Spleen (tissue), 11 donors: ENCODE data around the gene POLD2. TPM values are rescaled to one million over a fixed set of nuclear protein-coding genes. Genes with fewer than 3 reads are reported as not detected.

Source experiments
- DNase-seq: peaks from one replicate; pipeline ENCODE4 v3.0.0-alpha.2; 2020
- H3K27ac ChIP-seq, 8 donors: fragments of 200-600 bp; sonication (generic) in 7 of 8; 1 replicate in 4 of 8; 2 replicates in 4 of 8; pipeline versions ENCODE4 v1.5.0 to v1.8.0; 2016 to 2021; ENCODE audit warnings: inconsistent platforms in 4 of 8, mild to moderate bottlenecking in 4 of 8, moderate library complexity in 1 of 8
- H3K27me3 ChIP-seq, 7 donors: fragments of 200-600 bp; sonication (generic) in 6 of 7; replicated peaks in 1 of 7; 1 replicate in 4 of 7; 2 replicates in 3 of 7; pipeline versions ENCODE4 v1.5.0 to v1.8.0; 2016 to 2021; ENCODE audit warnings: inconsistent platforms in 3 of 7, mild to moderate bottlenecking in 1 of 7
- H3K36me3 ChIP-seq, 6 donors: fragments of 200-600 bp; sonication (generic) in 5 of 6; 1 replicate in 4 of 6; 2 replicates in 2 of 6; pipeline versions ENCODE4 v1.5.0 to v1.8.0; 2016 to 2021; ENCODE audit warnings: inconsistent platforms in 2 of 6
- H3K4me1 ChIP-seq, 6 donors: fragments of 200-600 bp; sonication (generic) in 5 of 6; 1 replicate in 3 of 6; 2 replicates in 3 of 6; pipeline versions ENCODE4 v1.5.0 to v1.8.0; 2016 to 2021; ENCODE audit warnings: inconsistent platforms in 3 of 6
- H3K4me3 ChIP-seq, 8 donors: fragments of 200-600 bp; sonication (generic) in 7 of 8; 1 replicate in 4 of 8; 2 replicates in 4 of 8; pipeline versions ENCODE4 v1.5.0 to v1.8.0; 2016 to 2021; ENCODE audit warnings: inconsistent platforms in 4 of 8, mild to moderate bottlenecking in 4 of 8, moderate library complexity in 2 of 8
- H3K9me3 ChIP-seq, 8 donors: fragments of 200-600 bp; sonication (generic) in 7 of 8; 1 replicate in 4 of 8; 2 replicates in 4 of 8; pipeline versions ENCODE4 v1.5.0 to v1.8.0; 2016 to 2021; ENCODE audit warnings: inconsistent platforms in 4 of 8
- POLR2A ChIP-seq, 3 donors: fragments of 450-650 bp; IDR thresholded peaks; one replicate each; pipeline ENCODE4 v1.5.1; 2017; ENCODE audit warnings: antibody characterized with exemption in 3 of 3, mild to moderate bottlenecking in 1 of 3
- POLR2AphosphoS5 ChIP-seq, 3 donors: sonication (generic); formaldehyde crosslinking; IDR thresholded peaks; one replicate each; pipeline ENCODE4 v1.5.1; 2017; ENCODE audit warnings: antibody characterized with exemption in 3 of 3
- WGBS, 5 donors: extraction: QIAGEN DNeasy Blood & Tissue Kit in 3 of 5; methylation state at CpG; one replicate each; pipeline versions ENCODE4 v1.1.5 to v1.1.7; 2013 to 2018; 5-methylcytosine and 5-hydroxymethylcytosine counted together
- intact Hi-C: fragments of 100-400 bp; cut with DNase I; formaldehyde crosslinking; loops from one replicate; pipeline ENCODE4 v1.15.0; 2023; ENCODE audit warnings: low total_unique reads
- polyA plus RNA-seq, 3 donors: library from polyadenylated mRNA; stranded (reverse); fragments of 200-250 nt; gene quantifications; one replicate each; pipeline ENCODE4 v1.2.1, GENCODE V29; 2013
- total RNA-seq, 7 donors: library from RNA; depleted of rRNA in 3 of 7; stranded (reverse); fragments of >200 nt in 3 of 7; fragmentation: NEBNext Ultra II Directional in 4 of 7; extraction: Animal tissue kit (Norgen Biotek cat#: 25700) in 4 of 7; gene quantifications; one replicate each; pipeline versions ENCODE4 v1.1.0 to v1.2.1, GENCODE V29; 2016 to 2021
- TF ChIP-seq, protein P1 (sequence below), 11 experiments: fragments of 200-600 bp in 7 of 11; fragments of 450-650 bp in 4 of 11; sonication (generic) in 4 of 11; IDR thresholded peaks in 8 of 11; conservative IDR thresholded peaks in 3 of 11; 1 replicate in 7 of 11; 2 replicates in 4 of 11; pipeline versions ENCODE4 v1.4.0 to v1.8.0; 2016 to 2021; ENCODE audit warnings: antibody characterized with exemption in 11 of 11, inconsistent platforms in 4 of 11, mild to moderate bottlenecking in 1 of 11
- donor health status: healthy with polysubstance abuse.
- donor health status: DM: no; HTN: no; CAD: no; lungs with moderate emphysema.
- donor health status: DM: no; HTN: no; CAD: no.
- donor health status: Bipolar disorder and iron deficiency.
- donor health status: healthy.
- donor health status: DM: no; HTN: no; CAD: no.
- donor health status: DM: yes; HTN: yes; CAD: no.

Gene POLD2
- total and polyA plus RNA-seq, 10 donors = 31.9 to 79.1 (median 49.3) TPM

DNA sequence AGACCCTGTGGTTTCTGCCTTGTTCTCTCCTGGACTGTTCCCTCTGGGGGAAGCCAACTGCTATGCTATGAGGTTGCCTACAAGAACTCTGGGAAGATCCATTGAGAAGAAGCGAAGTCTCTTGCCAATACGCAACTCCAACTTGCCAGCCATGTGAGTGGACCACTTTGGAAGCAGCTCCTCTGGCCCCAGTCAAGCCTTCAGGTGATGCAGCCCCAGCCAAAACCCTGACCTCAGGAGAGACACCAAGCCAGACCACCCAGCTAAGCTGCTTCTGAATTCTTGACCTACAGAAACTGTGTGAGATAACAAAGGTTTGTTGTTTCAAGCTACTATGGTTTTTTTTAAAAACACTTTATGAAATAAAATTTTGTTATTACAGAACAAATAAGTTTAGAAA lies 38.0 kb upstream of the POLD2 start:
- TF ChIP-seq, protein P1, sequence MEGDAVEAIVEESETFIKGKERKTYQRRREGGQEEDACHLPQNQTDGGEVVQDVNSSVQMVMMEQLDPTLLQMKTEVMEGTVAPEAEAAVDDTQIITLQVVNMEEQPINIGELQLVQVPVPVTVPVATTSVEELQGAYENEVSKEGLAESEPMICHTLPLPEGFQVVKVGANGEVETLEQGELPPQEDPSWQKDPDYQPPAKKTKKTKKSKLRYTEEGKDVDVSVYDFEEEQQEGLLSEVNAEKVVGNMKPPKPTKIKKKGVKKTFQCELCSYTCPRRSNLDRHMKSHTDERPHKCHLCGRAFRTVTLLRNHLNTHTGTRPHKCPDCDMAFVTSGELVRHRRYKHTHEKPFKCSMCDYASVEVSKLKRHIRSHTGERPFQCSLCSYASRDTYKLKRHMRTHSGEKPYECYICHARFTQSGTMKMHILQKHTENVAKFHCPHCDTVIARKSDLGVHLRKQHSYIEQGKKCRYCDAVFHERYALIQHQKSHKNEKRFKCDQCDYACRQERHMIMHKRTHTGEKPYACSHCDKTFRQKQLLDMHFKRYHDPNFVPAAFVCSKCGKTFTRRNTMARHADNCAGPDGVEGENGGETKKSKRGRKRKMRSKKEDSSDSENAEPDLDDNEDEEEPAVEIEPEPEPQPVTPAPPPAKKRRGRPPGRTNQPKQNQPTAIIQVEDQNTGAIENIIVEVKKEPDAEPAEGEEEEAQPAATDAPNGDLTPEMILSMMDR (IDR thresholded peaks at IDR 0.05 in 8 of 11, conservative IDR thresholded peaks at IDR 0.05 in 3 of 11) = no peak
- TF ChIP-seq POLR2AphosphoS5 (IDR thresholded peaks at IDR 0.05) (no peak), POLR2A (IDR thresholded peaks at IDR 0.05) (no peak)
- Histone ChIP-seq H3K9me3 (peaks cover 0 to 8% (median 0%) of the 10 kb centered on the region in 8 donors), H3K4me1 (no peaks in the 10 kb centered on the region), H3K36me3 (no peaks in the 10 kb centered on the region), H3K4me3 (no peak overlapping the region), H3K27me3 (no peaks in the 10 kb centered on the region), H3K27ac (no peak overlapping the region)
- intact Hi-C loops = no loop called here
- DNase-seq = no peak
- WGBS, 5 donors = 89 to 100% (median 96%) methylated on average over 2 of the region's 2 CpGs

DNA sequence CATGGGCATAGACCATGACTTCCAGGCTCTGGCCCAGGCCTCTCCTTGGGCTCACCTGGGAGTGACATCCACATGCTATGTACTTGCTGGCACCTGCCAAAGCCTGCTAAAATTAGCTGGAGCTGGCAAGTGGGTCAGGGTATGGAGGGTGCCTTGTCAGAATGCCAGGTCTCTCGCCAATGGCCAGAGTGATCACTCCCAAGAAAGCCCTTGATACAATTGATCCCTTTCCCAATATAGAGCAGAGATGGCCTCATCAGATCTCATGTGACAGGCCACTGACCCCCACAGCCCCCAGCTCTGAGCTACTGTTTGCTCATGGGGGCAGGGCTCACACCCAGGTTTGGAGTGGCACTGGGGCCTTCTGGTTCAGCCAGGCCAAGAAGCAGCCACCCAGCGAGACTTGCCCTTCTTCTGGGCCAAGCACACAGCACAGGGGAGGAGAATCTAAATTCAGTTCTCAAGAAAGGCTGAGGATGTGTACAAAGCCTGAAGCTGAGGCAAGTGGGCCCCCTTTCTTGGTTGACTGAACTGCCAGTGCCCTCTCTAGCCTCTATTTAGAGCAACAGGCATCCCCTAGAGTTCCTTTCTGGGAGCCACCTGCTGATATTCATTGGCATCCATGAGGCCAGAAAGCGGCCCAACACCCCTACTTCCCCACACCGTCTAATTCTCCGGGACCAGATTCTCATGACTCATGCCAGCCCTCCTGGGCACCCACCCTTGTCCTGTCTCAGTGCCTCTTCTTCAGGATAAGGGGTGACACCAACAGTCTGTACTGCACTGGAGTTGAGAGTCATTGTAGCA lies 36.7 kb upstream of the POLD2 start:
- Histone ChIP-seq H3K27ac (no peak overlapping the region), H3K4me1 (no peaks in the 10 kb centered on the region), H3K36me3 (no peaks in the 10 kb centered on the region), H3K27me3 (no peaks in the 10 kb centered on the region), H3K9me3 (peaks cover 0 to 7% (median 0%) of the 10 kb centered on the region in 8 donors), H3K4me3 (no peak overlapping the region)
- TF ChIP-seq, protein P1 (IDR thresholded peaks at IDR 0.05 in 8 of 11, conservative IDR thresholded peaks at IDR 0.05 in 3 of 11) = no peak
- no peak for TF ChIP-seq POLR2AphosphoS5 (IDR thresholded peaks at IDR 0.05)
- no peak for TF ChIP-seq POLR2A (IDR thresholded peaks at IDR 0.05)
- no peak for DNase-seq
- intact Hi-C loops = no loop called here
- WGBS, 5 donors = 87 to 96% (median 88%) methylated on average over 5 of the region's 5 CpGs

DNA sequence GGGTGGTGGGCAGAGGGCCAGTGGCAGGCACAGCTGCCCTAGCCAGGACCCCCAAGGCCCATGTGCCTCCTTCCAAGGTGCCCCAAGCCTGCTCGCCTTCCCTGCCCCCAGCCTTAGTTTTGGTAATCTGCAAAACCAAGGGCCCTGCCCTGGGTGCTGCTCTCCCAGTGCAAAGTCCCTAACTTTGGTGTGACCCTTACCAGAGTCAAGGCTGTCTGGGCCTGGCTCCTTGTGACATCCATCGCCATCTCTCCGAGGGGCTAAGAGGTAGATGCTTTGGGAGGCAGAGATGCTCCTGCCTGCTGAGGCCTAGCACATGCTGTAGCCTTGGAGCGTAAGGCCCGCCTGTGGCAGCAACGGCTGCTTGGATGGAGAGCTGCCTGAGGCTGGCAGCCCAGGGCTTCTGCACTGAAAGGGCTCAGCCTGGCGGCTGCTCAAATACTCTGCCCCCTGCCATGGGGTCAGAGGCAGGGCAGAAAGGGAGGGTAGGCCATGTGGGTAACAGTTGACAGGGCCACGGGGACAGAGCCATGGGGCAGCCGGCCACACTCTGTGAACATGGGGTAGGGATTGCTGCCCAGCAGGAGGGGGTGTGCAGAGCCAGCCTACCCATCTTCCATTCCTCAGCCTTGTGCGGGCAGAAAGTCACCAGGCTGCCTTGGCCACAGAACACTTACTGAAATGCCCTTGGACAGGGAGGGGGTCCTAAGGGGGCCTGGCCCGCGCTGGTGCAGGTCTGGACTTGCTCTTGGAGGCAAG lies 35.7 kb upstream of the POLD2 start:
- no peaks in the 10 kb centered on the region for H3K27me3 ChIP-seq
- TF ChIP-seq POLR2AphosphoS5 (IDR thresholded peaks at IDR 0.05) = no peak
- TF ChIP-seq POLR2A (IDR thresholded peaks at IDR 0.05) = no peak
- TF ChIP-seq, protein P1 (IDR thresholded peaks at IDR 0.05 in 8 of 11, conservative IDR thresholded peaks at IDR 0.05 in 3 of 11) = no peak
- intact Hi-C loops = no loop called here
- no peak overlapping the region for H3K4me3 ChIP-seq
- no peaks in the 10 kb centered on the region for H3K9me3 ChIP-seq
- no peaks in the 10 kb centered on the region for H3K4me1 ChIP-seq
- H3K27ac ChIP-seq = no peak overlapping the region
- H3K36me3 ChIP-seq = no peaks in the 10 kb centered on the region
- 90 to 97% (median 95%) methylated on average over 10 to 12 of the region's 12 CpGs for WGBS, 5 donors
- DNase-seq = no peak
